Measurements from ENCODE around the gene MGAT1.

The MGAT1 gene

GRCh38 chr5:180777475-180777874 lies 25.1 kb downstream of the MGAT1 start:
- no peaks in the 10 kb centered on the region for H3K36me3 ChIP-seq (replicated peaks; ENCODE audit: low read depth, low read length)
- no peaks in the 10 kb centered on the region for H3K27me3 ChIP-seq (ENCODE audit: low read depth, low read length)
- H3K4me1 ChIP-seq (ENCODE audit: low read length) = peaks cover 15% of the 10 kb centered on the region
- H3K9me3 ChIP-seq (ENCODE audit: insufficient read depth, low read length) = no peaks in the 10 kb centered on the region
- no peak overlapping the region for H3K4me3 ChIP-seq (ENCODE audit: low read length)
- no peak overlapping the region for H3K4me2 ChIP-seq (ENCODE audit: low read length)
- H3K9ac ChIP-seq (ENCODE audit: low read length) = no peak overlapping the region
- no peak for TF ChIP-seq EZH2phosphoT487 (IDR thresholded peaks at IDR 0.05; ENCODE audit: low read depth)
- TF ChIP-seq, protein P1, sequence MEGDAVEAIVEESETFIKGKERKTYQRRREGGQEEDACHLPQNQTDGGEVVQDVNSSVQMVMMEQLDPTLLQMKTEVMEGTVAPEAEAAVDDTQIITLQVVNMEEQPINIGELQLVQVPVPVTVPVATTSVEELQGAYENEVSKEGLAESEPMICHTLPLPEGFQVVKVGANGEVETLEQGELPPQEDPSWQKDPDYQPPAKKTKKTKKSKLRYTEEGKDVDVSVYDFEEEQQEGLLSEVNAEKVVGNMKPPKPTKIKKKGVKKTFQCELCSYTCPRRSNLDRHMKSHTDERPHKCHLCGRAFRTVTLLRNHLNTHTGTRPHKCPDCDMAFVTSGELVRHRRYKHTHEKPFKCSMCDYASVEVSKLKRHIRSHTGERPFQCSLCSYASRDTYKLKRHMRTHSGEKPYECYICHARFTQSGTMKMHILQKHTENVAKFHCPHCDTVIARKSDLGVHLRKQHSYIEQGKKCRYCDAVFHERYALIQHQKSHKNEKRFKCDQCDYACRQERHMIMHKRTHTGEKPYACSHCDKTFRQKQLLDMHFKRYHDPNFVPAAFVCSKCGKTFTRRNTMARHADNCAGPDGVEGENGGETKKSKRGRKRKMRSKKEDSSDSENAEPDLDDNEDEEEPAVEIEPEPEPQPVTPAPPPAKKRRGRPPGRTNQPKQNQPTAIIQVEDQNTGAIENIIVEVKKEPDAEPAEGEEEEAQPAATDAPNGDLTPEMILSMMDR (IDR thresholded peaks at IDR 0.05; ENCODE audit: low read depth, low read length) = no peak
- no peak overlapping the region for H3K27ac ChIP-seq (ENCODE audit: low read length)
- H2AFZ ChIP-seq (ENCODE audit: low read depth, low read length) = no peak overlapping the region
- H3K79me2 ChIP-seq (ENCODE audit: low read length) = no peaks in the 10 kb centered on the region
- H4K20me1 ChIP-seq (ENCODE audit: insufficient read depth, low read length) = no peaks in the 10 kb centered on the region

- H3K9me3 ChIP-seq (ENCODE audit: insufficient read depth, low read length) = no peaks in the 10 kb centered on the region
- no peaks in the 10 kb centered on the region for H3K79me2 ChIP-seq (ENCODE audit: low read length)
- H3K9ac ChIP-seq (ENCODE audit: low read length) = no peak overlapping the region
- no peaks in the 10 kb centered on the region for H3K36me3 ChIP-seq (replicated peaks; ENCODE audit: low read depth, low read length)
- no peak overlapping the region for H2AFZ ChIP-seq (ENCODE audit: low read depth, low read length)
- H3K27ac ChIP-seq (ENCODE audit: low read length) = no peak overlapping the region
- no peaks in the 10 kb centered on the region for H3K27me3 ChIP-seq (ENCODE audit: low read depth, low read length)
- peaks cover 6% of the 10 kb centered on the region for H3K4me1 ChIP-seq (ENCODE audit: low read length)
- no peaks in the 10 kb centered on the region for H4K20me1 ChIP-seq (ENCODE audit: insufficient read depth, low read length)
- no peak overlapping the region for H3K4me3 ChIP-seq (ENCODE audit: low read length)
- no peak overlapping the region for H3K4me2 ChIP-seq (ENCODE audit: low read length)
- no peak for TF ChIP-seq EZH2phosphoT487 (IDR thresholded peaks at IDR 0.05; ENCODE audit: low read depth)
- TF ChIP-seq, protein P1 (IDR thresholded peaks at IDR 0.05; ENCODE audit: low read depth, low read length) = no peak
Measured at GRCh38 chr5:180776376-180776775, 26.2 kb downstream of the MGAT1 start.

DNA sequence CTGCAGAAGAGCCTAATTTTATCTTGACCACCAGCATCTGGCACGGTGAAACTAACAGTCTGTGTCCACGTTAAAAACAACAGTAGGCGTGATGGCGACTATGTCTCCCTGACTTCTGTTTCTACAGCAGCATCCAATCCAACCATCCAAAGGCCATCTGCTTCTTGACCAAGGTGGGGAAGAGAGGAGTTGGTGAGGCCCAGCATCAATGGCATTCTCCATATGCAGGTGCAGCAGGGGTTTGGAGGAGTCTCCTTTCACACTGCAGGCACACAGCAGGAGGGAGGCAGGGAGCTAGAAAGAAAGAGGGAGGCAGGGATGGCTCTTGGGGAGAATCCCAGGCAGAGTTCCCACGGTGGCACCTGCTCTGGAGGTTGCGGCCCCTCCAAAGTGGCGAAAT lies 27.0 kb downstream of the MGAT1 start:
- no peaks in the 10 kb centered on the region for H4K20me1 ChIP-seq (ENCODE audit: insufficient read depth, low read length)
- H3K9ac ChIP-seq (ENCODE audit: low read length) = no peak overlapping the region
- 0 out of 2 replicates have a peak, but pooled peaks cover 5% of the 10 kb centered on the region for H3K4me1 ChIP-seq (ENCODE audit: low read length)
- H2AFZ ChIP-seq (ENCODE audit: low read depth, low read length) = no peak overlapping the region
- no peaks in the 10 kb centered on the region for H3K9me3 ChIP-seq (ENCODE audit: insufficient read depth, low read length)
- no peak overlapping the region for H3K27ac ChIP-seq (ENCODE audit: low read length)
- no peak overlapping the region for H3K4me2 ChIP-seq (ENCODE audit: low read length)
- H3K79me2 ChIP-seq (ENCODE audit: low read length) = no peaks in the 10 kb centered on the region
- no peaks in the 10 kb centered on the region for H3K27me3 ChIP-seq (ENCODE audit: low read depth, low read length)
- no peak overlapping the region for H3K4me3 ChIP-seq (ENCODE audit: low read length)
- TF ChIP-seq, protein P1 (IDR thresholded peaks at IDR 0.05; ENCODE audit: low read depth, low read length) = no peak
- no peak for TF ChIP-seq EZH2phosphoT487 (IDR thresholded peaks at IDR 0.05; ENCODE audit: low read depth)
- no peaks in the 10 kb centered on the region for H3K36me3 ChIP-seq (replicated peaks; ENCODE audit: low read depth, low read length)

DNA sequence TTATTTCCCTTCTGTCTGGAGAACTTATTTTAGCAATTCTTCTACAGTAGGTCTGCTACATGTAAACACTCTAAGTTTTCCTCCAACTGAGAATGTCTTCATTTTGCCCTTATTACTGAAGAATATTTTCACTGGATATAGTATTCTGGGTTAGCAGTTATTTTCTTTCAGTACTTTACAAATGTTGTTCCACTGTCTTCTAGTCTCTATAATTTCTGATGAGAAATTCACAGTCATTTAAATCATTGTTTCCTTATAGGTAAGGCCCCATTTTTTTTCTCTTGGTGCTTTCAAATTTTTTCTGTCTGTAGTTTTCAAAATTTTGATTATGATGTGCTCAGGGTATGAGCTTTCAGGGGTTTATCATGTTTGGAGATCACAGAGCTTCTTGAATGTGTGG lies 30.8 kb downstream of the MGAT1 start:
- H3K27me3 ChIP-seq (ENCODE audit: low read depth, low read length) = no peaks in the 10 kb centered on the region
- no peak overlapping the region for H3K9ac ChIP-seq (ENCODE audit: low read length)
- H3K36me3 ChIP-seq (replicated peaks; ENCODE audit: low read depth, low read length) = no peaks in the 10 kb centered on the region
- H3K4me1 ChIP-seq (ENCODE audit: low read length) = no peaks in the 10 kb centered on the region
- H3K79me2 ChIP-seq (ENCODE audit: low read length) = no peaks in the 10 kb centered on the region
- no peak overlapping the region for H3K4me2 ChIP-seq (ENCODE audit: low read length)
- H3K9me3 ChIP-seq (ENCODE audit: insufficient read depth, low read length) = no peaks in the 10 kb centered on the region
- H3K4me3 ChIP-seq (ENCODE audit: low read length) = no peak overlapping the region
- H4K20me1 ChIP-seq (ENCODE audit: insufficient read depth, low read length) = no peaks in the 10 kb centered on the region
- no peak for TF ChIP-seq EZH2phosphoT487 (IDR thresholded peaks at IDR 0.05; ENCODE audit: low read depth)
- TF ChIP-seq, protein P1 (IDR thresholded peaks at IDR 0.05; ENCODE audit: low read depth, low read length) = no peak
- H3K27ac ChIP-seq (ENCODE audit: low read length) = no peak overlapping the region
- no peak overlapping the region for H2AFZ ChIP-seq (ENCODE audit: low read depth, low read length)

All from OCI-LY3 (cell line).